Posterior cingulate gyrus (tissue), 11 donors: Measurements from ENCODE around the gene AFG3L2.

Source experiments
- DNase-seq, 10 donors: peaks; one replicate each; pipeline versions ENCODE4 v3.0.0 to v3.0.0-alpha.2; 2020 to 2021; ENCODE audit warnings: mixed read lengths in 3 of 10
- intact Hi-C: fragments of 100-400 bp; cut with DNase I; formaldehyde crosslinking; loops from one replicate; pipeline ENCODE4 v1.15.1; 2023

Gene AFG3L2

DNA sequence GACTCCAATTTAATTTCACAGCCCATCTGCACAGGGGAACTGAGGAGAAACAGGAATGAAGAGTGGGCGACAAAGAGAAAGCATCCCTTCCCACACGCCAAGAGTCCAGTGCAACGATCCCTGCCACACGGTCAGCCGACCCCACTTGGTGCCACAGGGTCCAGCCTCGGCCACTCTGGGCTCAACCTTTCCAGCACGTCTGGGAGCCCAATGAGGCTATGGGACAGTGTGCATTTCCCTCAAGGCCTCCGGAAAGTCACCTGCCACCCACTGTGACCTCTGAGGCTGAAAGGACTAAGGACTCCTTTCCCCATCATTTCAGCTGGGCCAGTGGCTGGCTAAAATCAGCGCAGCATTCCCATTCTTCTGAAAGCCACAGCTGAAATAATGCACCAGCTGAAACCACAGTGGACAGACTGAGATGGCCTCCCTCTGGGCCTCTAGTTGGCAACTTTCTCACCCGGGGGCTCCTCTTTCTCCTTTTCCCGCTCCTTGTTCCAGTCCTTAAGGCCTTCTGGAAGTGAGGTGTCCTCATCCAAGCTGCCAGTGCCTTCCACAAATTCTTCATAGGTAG, 47.8 kb downstream of the AFG3L2 start:
- DNase-seq, result no peak
- intact Hi-C loops, result no loop called here

DNA sequence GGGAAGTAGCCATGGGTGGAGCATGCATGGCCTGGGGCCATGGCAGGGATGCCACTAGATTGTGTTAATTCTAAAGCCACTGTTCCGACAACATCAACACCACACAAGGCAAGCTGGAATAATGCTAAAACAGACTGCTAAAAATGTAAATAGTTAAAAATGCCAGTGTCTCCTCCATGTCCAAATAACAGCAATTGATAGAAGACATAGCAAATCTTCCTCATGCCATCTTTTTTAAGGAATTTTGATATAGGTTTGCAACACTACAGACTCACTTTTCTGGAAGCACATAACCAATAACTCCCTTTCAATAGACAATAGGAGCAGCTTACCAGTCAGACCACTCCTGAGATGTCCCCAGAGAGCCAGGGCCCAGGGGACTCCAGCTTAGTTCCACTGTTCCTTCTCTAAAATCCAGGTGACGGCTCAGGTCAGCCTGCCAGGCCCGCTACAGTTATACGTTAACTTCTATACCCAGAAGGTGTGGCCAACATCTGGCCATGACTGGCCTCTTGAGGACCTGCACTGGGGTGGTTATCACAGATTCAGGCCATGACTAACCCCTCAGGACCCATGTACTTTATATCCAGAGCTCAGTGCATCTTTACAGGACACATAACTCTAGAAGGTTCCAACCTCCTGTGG, 48.7 kb downstream of the AFG3L2 start:
- no peak for DNase-seq
- intact Hi-C loops, result no loop called here

DNA sequence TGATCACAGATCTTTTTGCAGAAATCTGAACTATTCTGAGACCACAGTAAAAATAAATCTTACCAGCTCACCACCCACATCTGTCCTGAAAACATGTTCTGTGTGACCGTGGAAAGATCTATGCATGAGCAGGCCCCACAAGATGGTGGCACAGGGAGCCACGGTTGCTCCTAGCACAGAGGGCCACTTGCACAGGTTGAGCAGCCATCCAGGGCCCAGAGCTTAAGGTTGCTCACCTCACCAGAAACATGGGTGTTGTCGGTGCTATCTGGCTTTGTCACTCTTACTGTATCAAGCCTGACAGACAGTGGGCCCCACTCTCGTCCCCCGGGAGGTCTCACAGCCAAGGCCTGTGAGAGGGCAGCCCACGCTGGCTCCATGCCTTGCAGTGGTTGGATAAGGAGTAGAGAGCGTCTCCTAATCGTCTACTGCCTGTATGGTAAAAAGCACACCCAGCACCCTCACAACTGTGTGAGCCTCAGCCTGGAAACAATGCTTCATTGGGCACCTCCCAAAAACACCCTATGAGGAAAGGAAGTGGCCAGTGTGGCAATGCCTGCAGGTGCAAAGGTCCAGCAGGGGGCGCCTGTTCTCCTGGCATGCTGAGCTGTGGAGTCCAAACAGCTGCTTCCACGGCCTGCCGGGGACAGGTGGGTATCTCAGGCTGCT, 49.4 kb downstream of the AFG3L2 start:
- intact Hi-C loops, result no loop called here
- peak in 7 of 10 donors; percentile 44 to 88 (median 61) for DNase-seq

DNA sequence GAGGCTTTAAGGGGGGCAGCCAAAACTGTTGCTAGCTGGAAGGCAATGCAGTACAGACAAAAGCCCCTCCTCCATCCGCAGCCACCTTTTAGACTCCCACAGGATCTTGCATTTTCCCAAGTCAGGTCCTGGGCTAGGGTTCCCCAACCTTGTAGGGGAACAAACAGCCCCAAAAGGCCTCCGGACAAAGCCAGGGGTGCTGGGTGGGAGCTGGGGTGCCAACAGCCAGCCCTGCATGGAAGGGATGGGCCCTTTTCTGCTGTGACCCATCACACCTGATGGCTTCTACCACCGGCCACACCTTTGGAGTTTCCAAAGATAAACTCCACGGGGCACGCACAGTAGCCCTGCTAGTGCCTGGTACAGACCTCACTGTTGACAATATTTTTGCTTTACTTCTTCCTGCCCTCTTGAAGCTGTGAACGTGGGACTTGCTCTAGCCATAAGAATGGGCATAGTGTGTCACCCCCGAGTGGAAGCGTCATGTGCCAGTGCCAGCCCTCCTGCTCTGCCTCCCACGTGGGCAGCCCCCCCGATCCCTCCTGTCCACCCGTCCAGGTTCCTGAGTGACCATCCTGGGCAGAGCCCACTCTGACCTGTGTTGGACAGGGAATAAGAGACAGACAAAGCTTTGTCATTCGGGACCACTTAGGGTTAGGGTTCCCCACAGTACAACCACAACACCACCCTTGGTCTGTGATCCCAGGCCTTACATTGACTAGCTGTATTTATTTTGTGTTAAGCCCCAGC, 50.1 kb downstream of the AFG3L2 start:
- DNase-seq, result no peak
- intact Hi-C loops, result no loop called here

DNA sequence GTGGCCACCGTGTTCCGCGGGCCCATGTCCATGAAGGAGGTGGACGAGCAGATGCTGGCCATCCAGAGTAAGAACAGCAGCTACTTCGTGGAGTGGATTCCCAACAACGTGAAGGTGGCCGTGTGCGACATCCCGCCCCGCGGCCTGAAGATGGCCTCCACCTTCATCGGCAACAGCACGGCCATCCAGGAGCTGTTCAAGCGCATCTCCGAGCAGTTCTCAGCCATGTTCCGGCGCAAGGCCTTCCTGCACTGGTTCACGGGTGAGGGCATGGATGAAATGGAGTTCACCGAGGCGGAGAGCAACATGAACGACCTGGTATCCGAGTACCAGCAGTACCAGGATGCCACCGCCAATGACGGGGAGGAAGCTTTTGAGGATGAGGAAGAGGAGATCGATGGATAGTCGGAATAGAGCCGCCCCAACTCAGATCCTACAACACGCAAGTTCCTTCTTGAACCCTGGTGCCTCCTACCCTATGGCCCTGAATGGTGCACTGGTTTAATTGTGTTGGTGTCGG, 51.2 kb downstream of the AFG3L2 start:
- peak in 1 of 10 donors; percentile 78 for DNase-seq
- intact Hi-C loops, result no loop called here

DNA sequence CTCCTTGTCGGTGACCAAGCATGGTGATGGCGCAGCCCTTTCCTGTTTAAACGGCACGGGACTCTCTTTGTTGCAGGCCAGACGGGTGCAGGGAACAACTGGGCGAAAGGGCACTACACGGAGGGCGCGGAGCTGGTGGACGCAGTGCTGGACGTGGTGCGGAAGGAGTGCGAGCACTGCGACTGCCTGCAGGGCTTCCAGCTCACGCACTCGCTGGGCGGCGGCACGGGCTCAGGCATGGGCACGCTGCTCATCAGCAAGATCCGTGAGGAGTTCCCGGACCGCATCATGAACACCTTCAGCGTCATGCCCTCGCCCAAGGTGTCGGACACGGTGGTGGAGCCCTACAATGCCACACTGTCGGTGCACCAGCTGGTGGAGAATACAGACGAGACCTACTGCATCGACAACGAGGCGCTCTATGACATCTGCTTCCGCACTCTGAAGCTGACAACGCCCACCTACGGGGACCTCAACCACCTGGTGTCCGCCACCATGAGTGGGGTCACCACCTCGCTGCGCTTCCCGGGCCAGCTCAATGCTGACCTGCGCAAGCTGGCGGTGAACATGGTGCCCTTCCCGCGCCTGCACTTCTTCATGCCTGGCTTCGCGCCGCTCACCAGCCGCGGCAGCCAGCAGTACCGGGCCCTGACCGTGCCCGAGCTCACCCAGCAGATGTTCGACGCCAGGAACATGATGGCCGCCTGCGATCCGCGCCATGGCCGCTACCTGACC, 51.9 kb downstream of the AFG3L2 start:
- DNase-seq, result peak in 1 of 10 donors; percentile 87
- intact Hi-C loops, result no loop called here

DNA sequence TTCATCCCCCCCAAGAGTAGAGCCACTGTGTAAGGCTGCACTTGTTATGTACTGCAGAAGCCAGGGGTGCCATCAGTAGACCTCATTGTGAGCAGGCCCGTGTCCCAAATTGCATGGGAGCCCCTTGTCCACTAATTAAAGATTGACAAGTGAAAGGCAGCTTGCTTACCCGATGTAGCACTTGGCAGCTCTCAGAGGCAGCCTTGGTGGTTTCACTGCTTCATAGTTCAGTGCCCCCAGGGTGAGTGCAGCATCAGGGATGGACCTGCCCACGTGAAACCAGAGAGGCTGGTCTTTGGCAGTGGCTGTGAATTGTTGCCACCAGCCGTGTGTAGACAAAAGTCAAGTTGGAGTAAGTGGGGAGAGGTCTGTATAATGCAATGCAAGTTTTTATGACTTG, 55.7 kb downstream of the AFG3L2 start:
- DNase-seq, result no peak
- intact Hi-C loops, result no loop called here

DNA sequence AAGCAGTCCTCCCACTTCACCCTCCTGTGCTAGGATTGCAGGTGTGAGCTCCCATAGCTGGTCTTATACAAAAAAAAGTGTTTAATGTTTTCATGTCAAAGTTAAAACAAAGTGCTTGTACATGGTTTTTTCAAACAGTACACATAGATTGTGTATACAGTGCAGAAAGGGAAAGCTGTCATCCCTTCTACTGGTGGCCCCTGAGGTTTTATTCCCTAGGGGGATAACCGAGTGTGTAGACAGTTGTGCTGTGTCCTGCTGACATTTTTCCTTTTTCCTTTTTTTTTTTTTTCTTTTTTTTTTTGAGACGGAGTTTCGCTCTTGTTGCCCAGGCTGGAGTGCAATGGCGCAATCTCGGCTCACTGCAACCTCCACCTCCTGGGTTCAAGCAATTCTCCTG, 58.2 kb downstream of the AFG3L2 start:
- intact Hi-C loops, result no loop called here
- no peak for DNase-seq

DNA sequence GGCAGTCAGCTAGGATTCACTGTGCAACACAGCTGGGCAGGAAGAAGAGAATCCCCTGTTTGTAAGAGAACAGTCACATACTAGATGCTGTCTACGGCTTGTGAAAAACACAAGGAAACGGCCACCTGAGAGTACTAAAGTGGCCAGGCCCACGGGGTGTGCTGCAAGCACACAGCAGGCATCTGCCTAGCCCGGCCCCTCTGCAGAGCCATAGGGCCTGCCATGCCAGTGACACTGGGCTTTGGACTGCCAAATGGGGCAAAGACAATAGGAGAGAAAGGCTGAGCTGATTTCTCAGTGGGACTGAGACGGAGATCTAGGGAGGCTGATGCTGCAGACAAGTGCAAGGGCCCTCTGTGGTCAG, 58.7 kb downstream of the AFG3L2 start:
- no peak for DNase-seq
- intact Hi-C loops, result no loop called here

DNA sequence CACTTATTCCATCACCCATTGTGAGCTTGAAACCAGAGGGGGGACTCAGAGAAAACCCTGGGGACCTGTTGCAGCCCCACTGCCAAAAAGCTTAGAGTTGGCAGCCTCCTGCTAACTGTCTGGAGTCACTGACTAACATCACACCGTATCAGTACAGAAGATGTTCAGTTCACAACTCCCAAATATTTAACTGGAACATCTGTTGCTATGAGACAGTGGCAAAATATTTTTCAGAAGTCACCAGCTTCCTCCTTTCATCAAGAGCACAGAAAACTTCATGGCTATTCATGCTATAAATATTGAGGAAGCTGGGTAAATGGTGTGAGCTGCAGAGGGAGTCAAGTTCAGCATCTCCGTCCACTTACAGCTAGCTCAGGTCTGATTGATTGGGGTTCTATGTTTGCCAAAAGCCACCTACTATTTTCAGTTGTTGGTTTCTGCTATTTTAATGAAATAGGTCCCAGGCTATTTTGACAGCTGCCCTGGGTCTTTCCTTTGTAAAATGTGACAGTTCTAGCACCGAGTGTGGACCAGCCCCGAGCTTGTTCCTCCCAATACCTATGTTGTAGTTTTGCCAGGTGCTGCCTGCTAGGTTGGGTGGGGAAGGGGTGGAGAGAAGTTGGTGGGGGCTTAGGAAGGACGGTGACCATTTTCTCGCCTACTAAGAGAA, 59.2 kb downstream of the AFG3L2 start:
- intact Hi-C loops, result no loop called here
- DNase-seq, result peak in 1 of 10 donors; percentile 34

DNA sequence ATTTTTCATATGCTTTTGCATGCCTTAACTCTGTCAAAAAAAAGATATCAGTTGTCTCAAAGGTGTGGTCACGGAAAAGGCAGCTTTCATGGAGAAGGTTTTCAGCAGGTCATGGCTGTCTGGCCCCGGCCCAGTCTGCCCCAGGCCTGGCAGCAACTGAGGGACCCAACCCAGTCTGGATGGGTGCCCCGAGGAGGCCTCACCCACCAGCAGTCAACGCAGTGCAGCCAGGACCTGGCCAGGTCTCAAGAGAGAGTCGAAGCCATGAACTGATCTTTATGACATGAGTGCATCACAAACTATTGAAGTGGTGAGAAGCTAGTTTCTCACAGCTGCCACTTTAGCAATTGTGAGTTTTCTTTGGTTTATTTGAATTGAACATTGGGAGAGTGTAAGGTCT, 61.1 kb downstream of the AFG3L2 start:
- intact Hi-C loops, result no loop called here
- DNase-seq, result peak in 1 of 10 donors; percentile 70

DNA sequence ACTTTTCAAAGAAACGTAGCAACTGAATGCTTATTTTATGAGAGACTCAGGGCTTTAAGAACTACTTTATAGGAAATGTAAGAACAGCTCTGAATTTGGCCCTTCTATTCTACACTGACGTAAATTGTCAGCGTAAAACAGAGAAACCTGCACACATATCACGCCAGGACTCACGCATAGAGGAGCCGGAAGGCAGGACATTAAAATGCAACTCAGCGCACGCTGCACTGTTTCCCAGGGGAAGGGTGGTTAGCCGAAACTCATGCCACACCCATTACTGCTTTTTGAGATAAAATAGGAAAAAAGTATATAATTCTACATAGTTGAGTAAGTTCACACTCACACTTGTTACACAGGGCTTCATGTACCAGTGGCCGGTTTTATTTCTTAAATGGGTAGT, 61.5 kb downstream of the AFG3L2 start:
- DNase-seq, result no peak

DNA sequence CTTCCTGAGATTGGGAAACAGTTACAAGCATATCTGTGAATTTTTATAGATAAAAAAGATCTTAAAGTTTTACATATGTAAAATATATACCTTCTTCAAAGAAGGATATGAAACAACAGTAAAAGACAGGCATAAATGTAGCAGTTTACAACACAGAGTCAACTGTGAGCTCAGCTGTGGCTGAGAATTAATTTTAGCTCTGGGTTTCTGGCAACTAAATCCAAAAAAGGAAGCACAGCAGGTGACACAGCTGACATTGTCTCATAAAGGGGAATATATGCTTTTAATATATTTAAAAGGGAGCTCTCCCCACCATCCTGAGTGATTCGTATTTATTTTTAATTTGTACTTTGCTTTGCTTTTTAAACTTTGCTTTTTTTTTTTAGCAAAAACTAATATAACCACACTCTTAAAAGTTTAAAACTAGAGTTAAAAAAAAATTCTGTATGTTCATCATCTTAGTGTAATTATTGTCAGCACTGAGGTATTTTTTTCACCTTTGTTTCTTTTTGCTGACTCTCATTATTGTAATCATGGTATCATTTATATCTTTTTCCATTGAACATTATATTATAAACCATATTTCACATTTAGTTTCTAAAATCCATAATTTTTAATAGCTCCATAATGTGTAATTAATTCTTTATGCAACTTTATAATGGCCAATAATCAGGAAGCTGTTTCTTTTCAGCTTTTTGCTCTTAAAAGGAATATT, 62.3 kb downstream of the AFG3L2 start:
- no peak for DNase-seq
- intact Hi-C loops, result no loop called here

More for the DNA sequence above, 61.5 kb downstream of the AFG3L2 start:
- intact Hi-C loops, result no loop called here

DNA sequence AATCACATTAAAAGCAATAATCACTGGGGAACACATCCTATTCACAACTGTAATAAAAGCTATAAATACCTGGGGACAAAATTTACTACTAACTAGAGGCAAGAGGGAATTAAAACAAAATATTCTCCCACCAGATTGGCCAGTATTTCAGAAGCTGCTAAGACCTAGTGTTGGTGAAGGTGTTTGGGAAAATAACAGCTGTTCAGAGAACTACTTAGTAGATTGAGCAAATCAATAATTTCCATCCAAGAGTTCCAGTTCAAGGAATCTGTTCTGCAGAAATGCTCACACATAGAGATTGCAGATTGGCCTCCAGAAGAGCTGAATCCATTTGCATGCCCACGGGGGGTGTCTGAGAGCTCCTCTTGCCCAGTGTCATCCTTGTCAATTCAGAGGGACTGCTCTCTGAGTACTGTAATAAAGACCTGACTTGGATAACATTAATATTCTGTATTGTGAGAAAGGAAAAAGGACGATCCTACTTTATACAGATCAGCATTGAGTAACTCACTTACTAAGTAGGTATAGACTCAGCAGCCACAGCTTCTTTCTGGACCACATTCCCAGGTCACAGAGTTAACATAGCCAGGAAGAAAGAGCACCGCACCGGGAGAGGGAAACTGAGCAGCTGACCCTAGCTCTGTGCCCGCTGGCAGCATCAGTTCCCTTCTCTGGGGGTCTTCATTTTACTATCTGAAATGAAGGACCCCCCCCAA, 63.3 kb downstream of the AFG3L2 start:
- DNase-seq, result peak in 1 of 10 donors; percentile 39
- intact Hi-C loops, result no loop called here

DNA sequence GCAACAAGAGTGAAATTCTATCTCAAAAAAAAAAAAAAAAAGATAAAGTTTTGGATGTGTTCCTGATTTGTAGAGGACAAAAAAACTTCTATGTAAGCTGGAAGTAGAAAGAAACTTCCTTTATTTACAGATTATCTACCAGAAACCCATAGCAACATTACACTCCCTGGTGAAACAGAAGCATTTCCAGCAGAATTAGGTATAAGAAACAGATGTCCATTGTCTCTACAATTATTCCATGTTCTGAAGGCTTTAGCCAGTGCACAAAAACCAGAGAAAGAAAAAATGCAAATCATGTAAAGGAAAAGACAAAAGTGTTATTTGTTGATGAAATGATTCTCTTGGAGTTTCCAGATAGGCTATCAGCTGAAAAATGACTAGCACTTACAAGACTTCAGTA, 64.1 kb downstream of the AFG3L2 start:
- no peak for DNase-seq
- intact Hi-C loops, result no loop called here

DNA sequence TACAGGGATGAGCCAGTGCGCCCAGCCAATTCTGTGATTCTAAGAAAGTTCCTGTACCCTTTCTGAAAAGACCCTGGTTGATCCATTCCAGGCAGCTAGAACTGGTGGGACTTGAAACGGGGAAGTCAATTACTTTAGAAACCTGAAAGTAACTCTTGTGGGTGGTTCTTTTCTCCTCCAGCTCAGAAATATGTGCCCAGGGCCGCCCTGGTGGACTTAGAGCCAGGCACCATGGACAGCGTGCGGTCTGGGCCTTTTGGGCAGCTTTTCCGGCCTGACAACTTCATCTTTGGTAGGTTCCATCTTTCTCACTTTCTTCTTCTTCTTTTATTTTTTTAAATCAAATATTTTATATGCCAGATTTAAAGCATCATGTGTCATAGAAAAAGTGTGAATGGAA, 66.3 kb downstream of the AFG3L2 start:
- intact Hi-C loops, result no loop called here
- DNase-seq, result peak in 1 of 10 donors; percentile 15

DNA sequence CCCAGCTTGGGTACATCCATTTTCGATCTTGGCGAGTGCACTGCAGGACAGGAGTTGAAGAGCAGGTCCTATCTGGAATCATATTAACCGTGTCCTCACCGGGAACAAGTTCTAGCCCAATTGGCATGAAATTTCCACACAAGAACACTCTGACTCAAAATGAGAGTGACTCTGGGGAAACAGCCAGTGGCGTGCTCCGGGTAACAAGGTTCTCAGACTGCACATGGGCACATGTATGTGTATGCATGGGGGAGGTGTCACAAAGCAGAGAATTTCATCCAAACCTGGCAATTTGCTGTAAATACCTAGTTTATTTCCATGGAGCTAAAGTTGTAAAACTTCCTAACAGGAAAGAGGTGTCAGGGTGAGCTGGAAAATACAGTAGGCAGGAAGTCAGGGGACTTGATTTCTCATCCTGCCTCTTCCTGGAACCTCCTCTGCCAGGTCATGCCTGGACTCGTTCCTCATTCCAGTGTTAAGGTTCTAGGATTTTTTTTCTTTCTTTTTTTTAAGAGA, 67.3 kb downstream of the AFG3L2 start:
- intact Hi-C loops, result no loop called here
- peak in 1 of 10 donors; percentile 15 for DNase-seq

DNA sequence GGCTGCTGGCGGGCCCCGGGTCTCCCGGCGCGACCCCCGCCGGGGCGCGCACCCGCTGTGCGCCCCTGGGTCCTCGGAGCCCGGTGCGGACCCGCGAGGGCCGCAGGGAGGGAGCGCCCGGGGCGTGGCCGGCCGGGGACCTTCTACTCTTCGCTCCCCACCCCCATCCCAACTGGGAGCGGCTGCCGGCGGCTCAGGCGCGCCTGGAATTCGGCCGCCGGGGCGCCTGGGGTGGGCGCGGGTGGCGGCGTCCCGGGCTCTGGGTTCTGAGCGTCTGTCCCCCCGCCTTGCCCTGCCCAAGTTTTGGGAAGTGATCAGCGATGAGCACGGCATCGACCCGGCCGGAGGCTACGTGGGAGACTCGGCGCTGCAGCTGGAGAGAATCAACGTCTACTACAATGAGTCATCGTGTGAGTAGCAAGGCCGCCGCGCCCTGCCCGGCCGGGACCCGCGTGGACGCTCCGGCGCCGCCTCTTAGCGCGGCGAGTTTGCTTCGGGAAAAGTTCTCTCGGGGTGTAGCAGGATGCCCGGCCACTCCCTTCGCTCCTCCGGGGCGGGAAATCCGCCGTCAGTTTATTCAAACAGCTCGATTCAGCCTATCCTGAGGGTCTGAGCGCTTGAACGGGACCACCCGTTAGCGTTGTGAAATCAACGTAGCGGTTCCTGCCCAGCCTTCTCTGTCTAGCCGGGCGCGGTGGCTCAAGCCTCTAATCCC, 68.5 kb downstream of the AFG3L2 start:
- peak in 2 of 10 donors; percentile 58 to 77 for DNase-seq
- intact Hi-C loops, result no loop called here
